ENCODE measurements around the gene VPS26C.

VPS26C gene

GRCh38 chr21:37200641-37201480 is 66.3 kb downstream of the VPS26C start:
- no peak for DNase-seq

GRCh38 chr21:37199057-37199924 is 67.8 kb downstream of the VPS26C start:
- DNase-seq: no peak

DNA sequence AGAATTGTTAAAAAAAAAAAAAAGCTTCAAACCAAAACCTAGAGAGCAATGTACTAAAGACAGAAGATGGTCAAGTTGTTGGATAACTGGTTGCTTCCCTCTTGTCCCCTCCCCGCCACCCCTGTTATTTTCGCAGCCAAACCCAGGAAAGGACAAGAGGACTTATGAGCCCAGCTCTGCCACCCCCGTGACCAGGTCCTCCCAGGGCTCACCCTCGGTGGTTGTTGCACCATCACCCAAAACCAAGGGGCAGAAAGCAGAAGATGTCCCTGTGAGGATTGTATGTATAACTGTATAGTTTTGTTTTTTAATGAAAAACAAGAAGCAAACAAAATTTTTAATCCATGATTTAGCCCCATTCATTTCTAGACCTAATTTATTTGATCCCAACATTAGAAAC is 69.4 kb downstream of the VPS26C start:
- no peak for DNase-seq

GRCh38 chr21:37196847-37197246 is 70.3 kb downstream of the VPS26C start:
- DNase-seq: no peak

- no peak for DNase-seq
Measured at GRCh38 chr21:37195610-37196009, 71.5 kb downstream of the VPS26C start.

DNA sequence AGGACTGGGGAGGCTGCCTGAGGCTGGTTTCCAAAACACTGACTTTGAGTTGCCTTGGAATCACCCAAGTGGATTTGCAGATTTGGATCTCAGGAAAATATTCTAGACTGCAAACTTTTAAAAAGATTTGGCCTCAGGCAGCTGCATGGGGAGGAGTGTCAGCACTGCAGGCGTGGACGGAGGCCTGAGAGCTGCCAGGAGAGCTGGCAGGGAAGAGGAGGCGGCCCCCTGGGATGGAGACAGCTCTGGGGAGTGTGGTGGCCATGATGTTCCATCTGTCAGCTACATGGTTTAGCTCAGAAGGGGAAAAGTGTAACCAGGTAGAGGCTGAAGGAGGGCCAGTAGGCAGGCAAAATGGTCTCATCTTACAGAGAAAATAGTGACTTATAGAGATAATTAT is 72.1 kb downstream of the VPS26C start:
- no peak for DNase-seq

DNA sequence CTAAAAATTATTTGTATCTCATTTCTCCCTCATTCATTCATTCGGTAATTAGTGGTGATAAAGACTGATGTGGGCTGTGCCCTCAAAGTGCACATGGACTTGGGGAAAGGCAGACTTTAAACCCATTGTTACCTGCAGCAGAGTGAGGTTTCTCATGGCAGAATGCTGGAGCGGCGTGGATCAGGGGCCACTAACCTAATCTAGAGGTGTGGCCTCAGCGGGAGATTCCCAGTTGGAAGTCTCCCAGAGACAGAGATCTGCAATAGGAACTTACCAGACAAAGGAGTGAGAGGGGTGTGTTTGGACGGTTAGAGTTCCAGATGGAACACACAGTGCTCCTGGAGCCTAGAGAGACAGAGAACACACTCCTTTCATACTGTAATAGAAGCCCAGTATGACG is 73.5 kb downstream of the VPS26C start:
- no peak for DNase-seq

DNA sequence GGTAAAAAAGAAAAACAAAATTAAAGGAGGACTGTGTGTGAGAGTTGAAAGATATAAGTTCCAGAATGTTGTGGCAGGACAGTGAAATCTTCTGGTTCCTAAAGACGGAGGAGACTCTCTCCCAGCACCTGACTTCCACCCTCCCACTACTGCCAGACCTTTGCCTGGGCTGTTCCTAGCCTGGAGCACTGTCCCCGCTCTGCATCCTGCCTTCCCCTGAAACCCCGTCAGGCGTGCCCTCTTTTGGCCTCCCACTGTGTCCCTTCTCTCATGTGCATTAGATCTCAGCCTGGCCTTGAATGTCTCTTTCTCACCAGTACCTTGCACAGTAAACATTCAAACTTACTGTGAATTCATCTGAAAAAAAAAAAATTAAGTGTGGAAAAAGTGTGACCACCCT is 74.1 kb downstream of the VPS26C start:
- no peak for DNase-seq

- no peak for DNase-seq
Measured at GRCh38 chr21:37192019-37192418, 75.1 kb downstream of the VPS26C start.

GRCh38 chr21:37188825-37189224 is 78.3 kb downstream of the VPS26C start:
- no peak for DNase-seq

DNA sequence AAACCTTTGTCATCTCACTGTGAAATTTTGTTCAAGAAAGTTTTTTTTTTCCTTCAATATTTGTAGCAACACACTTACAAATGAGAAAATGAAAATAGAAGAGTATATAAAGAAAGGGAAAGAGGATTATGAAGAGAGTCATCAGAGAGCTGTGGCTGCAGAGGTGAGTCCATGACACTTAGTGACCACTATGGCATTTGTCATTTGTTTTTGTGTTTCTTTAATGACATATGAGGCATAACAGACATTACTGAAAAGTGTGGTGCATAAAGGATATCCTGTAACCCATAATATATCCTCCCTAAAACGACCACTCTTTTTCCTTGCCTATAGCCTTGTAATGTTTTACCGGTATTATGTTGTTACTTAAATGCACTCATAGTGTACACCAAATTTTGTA is 80.2 kb downstream of the VPS26C start:
- no peak for DNase-seq

- DNase-seq: no peak
Measured at GRCh38 chr21:37184784-37185593, 82.1 kb downstream of the VPS26C start.

GRCh38 chr21:37183749-37184148 is 83.4 kb downstream of the VPS26C start:
- no peak for DNase-seq

DNA sequence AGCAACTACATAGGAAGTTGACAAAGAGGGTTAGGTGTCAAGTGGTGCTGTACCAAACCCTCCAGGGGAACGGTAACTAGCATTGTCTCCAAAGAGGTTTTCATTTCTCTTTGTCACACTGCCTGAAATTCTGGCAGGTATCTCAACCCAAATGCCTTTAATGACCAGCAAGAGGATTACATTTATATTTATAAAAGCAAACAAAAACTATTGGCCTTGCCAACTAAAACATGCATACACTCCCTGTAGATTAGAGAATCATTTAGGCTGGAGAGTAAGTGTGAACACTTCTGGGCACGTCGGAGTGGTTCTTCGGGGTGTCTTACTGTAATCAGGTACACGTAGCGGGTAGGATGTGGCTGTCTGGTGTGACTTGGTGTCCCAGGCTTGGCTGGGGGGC is 84.9 kb downstream of the VPS26C start:
- DNase-seq: no peak

DNA sequence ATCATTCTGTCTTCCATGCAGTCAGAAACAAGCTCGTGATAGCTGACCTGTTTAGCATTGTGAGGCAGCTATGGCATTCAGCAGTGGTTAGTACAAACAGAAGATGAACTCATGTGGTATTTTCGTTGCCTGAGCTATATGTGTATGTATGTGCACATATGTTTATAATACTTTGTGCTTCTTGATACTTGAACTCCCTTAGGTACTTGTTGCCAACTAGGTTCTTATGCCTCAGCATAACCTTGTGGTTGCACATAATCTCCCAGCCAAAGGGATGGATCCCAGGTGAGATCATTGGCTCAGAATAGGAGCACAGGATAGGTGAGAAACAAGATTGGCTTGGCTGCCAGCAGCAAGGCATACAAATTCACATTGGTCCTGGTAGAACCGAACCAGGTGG is 86.1 kb downstream of the VPS26C start:
- DNase-seq: no peak

DNA sequence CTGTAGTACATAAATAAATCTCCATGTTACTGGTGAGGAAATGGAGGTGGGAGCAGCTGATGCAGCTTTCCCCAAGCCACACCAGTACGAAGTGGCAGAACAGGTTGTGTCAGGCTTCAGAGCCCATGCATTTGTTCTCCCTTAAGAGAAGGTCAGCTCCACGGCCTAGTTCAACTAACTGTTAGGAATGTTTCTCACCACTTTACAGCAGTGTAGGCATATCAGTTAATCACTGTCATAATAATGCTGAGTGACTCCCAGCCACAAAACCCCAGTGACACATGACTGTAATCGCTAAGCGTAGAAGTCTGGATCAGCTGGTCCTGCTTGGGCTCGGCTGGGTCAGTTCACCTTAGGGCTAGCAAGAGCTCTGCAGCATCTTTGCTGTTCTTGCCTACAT is 90.4 kb downstream of the VPS26C start:
- no peak for DNase-seq
